NT2/D1 (cell line): ENCODE data around the gene WDCP.

Experiments
- DNase-seq: peaks from one replicate; pipeline ENCODE4 v3.0.0-alpha.2; 2011; ENCODE audit warnings: low read depth, low spot score
- H3K27me3 ChIP-seq: 2 replicates; pipeline ENCODE4 v1.6.0; 2011; ENCODE audit warnings: mild to moderate bottlenecking; ENCODE audit not compliant: insufficient read length, insufficient read depth
- H3K36me3 ChIP-seq: 2 replicates; pipeline ENCODE4 v1.6.1; 2011; ENCODE audit warnings: mild to moderate bottlenecking, low read length, mixed read lengths; ENCODE audit not compliant: insufficient read depth, insufficient read length
- H3K4me1 ChIP-seq: 2 replicates; pipeline ENCODE4 v1.5.1; 2011; ENCODE audit not compliant: insufficient read depth, insufficient read length
- H3K4me3 ChIP-seq: 2 replicates; pipeline ENCODE4 v1.5.1; 2011; ENCODE audit warnings: low read depth; ENCODE audit not compliant: insufficient read length
- H3K9ac ChIP-seq: 2 replicates; pipeline ENCODE4 v1.6.0; 2011; ENCODE audit warnings: low read depth; ENCODE audit not compliant: insufficient read length
- H3K9me3 ChIP-seq: 2 replicates; pipeline ENCODE4 v1.5.1; 2011; ENCODE audit warnings: mild to moderate bottlenecking, low read length; ENCODE audit not compliant: insufficient read depth
- SUZ12 ChIP-seq: IDR thresholded peaks from 2 replicates; pipeline ENCODE4 v1.6.1; 2011; ENCODE audit not compliant: insufficient read length, insufficient read depth; ENCODE audit errors: extremely low read depth
- YY1 ChIP-seq: IDR thresholded peaks from 2 replicates; pipeline ENCODE4 v1.6.1; 2011; ENCODE audit not compliant: insufficient read length, insufficient read depth
- ZNF274 ChIP-seq: IDR thresholded peaks from 2 replicates; pipeline ENCODE4 v1.6.1; 2011; ENCODE audit warnings: mild to moderate bottlenecking, low read depth, low read length

The WDCP gene

DNA sequence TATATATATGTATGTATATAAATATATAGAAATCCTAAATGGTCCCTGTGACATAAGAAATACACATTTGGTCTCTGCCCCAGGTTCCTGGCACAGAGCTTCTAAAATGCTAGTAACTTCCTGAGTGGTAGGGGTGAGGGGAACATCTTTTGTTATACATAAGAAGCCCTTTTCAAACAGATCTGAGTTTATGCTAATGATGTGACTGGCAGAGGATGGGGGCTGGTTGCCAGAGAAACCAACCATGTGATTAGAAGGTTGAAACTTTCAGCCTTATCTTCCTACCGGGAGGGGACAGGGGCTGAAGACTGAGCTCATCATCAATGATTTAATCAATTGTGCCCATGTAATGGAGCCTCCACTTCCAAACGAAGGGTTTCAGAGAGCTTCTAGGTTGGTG, 21.0 kb downstream of the WDCP start:
- peak; percentile 69 for DNase-seq
- Histone ChIP-seq H3K4me3 (no peak overlapping the region), H3K9ac (no peak overlapping the region), H3K27me3 (no peaks in the 10 kb centered on the region), H3K9me3 (no peaks in the 10 kb centered on the region), H3K4me1 (peaks cover 23% of the 10 kb centered on the region), H3K36me3 (peaks cover 45% of the 10 kb centered on the region)
- TF ChIP-seq SUZ12 (no peak), ZNF274 (no peak), YY1 (no peak)

- H3K4me3 ChIP-seq = no peak overlapping the region
- DNase-seq = no peak
- no peaks in the 10 kb centered on the region for H3K9me3 ChIP-seq
- no peaks in the 10 kb centered on the region for H3K27me3 ChIP-seq
- H3K9ac ChIP-seq = peak overlapping the region; percentile 33
- peaks cover 25% of the 10 kb centered on the region for H3K4me1 ChIP-seq
- H3K36me3 ChIP-seq = peaks cover 34% of the 10 kb centered on the region
- TF ChIP-seq YY1 = no peak
- TF ChIP-seq SUZ12 = no peak
Measured at GRCh38 chr2:24024996-24025663, 22.1 kb downstream of the WDCP start.

GRCh38 chr2:24024018-24024417, 23.2 kb downstream of the WDCP start:
- no peak for DNase-seq
- Histone ChIP-seq H3K4me1 (peaks cover 25% of the 10 kb centered on the region), H3K36me3 (peaks cover 25% of the 10 kb centered on the region), H3K9ac (no peak overlapping the region), H3K27me3 (no peaks in the 10 kb centered on the region), H3K4me3 (no peak overlapping the region), H3K9me3 (no peaks in the 10 kb centered on the region)
- TF ChIP-seq SUZ12 (no peak), ZNF274 (no peak), YY1 (no peak)

DNA sequence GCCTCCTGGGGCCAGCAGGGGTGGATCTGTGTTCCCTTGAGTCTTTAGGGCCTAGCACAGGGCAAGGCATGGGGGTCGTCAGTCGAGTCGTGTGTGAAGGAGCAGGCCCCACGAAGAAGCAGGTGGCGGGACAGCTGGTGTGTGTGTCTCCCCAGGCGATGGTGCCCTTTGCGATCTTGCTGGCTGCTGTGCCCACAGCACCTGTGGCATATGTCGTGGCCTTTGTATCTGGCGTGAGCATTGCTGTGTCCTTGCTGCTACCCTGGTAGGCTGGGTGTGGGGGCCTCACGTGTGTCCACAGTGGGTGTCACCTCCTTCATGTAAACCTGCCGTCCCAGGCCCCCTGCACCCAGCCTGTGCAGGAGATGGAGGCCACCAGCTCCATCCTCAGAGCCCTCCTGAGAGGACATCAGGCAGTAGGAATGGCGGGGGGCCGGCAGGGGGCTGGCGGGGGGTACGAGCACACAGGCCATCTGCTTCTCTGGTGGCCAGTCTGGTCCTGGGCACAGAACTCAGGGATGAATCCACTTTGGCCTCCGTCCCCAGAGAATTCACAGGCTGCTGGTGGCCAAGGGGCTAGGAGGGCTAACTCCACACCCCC, 24.1 kb downstream of the WDCP start:
- TF ChIP-seq YY1 (no peak), ZNF274 (no peak), SUZ12 (no peak)
- Histone ChIP-seq H3K4me1 (peaks cover 28% of the 10 kb centered on the region), H3K9ac (no peak overlapping the region), H3K27me3 (no peaks in the 10 kb centered on the region), H3K9me3 (no peaks in the 10 kb centered on the region), H3K36me3 (peaks cover 25% of the 10 kb centered on the region), H3K4me3 (no peak overlapping the region)
- DNase-seq = no peak

DNA sequence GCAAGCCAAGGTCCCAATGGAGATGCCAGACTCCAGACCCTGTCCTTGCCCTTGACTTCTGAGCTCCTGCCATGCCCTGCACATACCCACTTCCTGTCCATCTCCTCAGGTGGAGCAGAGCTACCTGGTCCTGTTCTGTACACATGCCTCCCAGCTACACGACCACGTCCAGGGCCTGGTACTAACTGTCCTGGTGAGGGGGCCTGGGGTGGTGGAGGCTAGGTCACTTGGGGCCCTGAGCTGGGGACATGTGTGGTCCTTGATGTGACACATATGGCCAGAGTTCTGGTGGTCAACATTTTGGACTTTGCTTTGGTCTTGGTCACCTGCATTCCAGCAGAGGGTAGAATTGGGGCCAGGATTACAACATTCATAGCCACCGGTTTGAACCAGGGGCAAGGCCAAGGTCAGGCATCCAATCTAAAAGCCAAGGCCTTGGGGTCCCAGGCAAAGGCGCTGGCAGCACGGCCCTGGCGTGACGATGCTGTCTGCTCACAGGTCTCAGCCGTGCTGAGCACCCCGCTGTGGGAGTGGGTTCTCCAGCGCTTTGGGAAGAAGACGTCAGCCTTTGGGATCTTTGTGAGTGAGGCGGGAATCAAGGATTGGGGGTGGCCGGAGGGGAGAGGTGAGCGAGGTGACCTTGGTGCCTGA, 24.7 kb downstream of the WDCP start:
- Histone ChIP-seq H3K9me3 (no peaks in the 10 kb centered on the region), H3K4me1 (peaks cover 29% of the 10 kb centered on the region), H3K4me3 (no peak overlapping the region), H3K27me3 (no peaks in the 10 kb centered on the region), H3K9ac (no peak overlapping the region), H3K36me3 (peaks cover 25% of the 10 kb centered on the region)
- DNase-seq = no peak
- TF ChIP-seq YY1 (no peak), ZNF274 (no peak), SUZ12 (no peak)

- Histone ChIP-seq H3K27me3 (no peaks in the 10 kb centered on the region), H3K36me3 (peaks cover 25% of the 10 kb centered on the region), H3K9ac (no peak overlapping the region), H3K9me3 (no peaks in the 10 kb centered on the region), H3K4me3 (no peak overlapping the region), H3K4me1 (peaks cover 29% of the 10 kb centered on the region)
- DNase-seq = no peak
- TF ChIP-seq YY1 (no peak), ZNF274 (no peak), SUZ12 (no peak)
Measured at GRCh38 chr2:24021122-24021998, 25.8 kb downstream of the WDCP start.
